Activated CD4-positive, alpha-beta T cell treated with anti-CD3 and anti-CD28 coated beads, Interleukin-2, amount 50 U/mL, for 48 hours (primary cell): ENCODE data around the gene HOMER1.
"Not testable (repeated sequence)": the region's sequence is repeated elsewhere in the genome, so short reads cannot be mapped to it uniquely, and the experiment has no call there.

ENCODE experiments used
- DNase-seq, 2 experiments: peaks; one replicate each; pipeline ENCODE4 v3.0.0-alpha.2; 2020

Gene HOMER1

DNA sequence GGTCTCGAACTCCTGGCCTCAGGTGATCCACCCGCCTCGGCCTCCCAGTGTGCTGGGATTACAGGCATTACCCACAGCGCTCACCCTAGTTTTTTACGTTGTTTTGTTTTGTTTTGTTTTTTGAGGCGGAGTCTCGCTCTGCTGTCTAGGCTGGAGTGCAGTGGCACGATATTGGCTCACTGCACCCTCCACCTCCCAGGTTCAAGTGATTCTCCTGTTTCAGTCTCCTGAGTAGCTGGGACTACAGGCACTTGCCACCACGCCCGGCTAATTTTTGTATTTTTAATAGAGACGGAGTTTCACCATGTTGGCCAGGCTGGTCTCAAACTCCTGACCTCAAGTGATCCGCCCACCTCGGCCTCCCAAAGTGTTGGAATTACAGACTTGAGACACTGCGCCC, 2.4 kb upstream of the HOMER1 start:
- DNase-seq, result not testable (repeated sequence)

DNA sequence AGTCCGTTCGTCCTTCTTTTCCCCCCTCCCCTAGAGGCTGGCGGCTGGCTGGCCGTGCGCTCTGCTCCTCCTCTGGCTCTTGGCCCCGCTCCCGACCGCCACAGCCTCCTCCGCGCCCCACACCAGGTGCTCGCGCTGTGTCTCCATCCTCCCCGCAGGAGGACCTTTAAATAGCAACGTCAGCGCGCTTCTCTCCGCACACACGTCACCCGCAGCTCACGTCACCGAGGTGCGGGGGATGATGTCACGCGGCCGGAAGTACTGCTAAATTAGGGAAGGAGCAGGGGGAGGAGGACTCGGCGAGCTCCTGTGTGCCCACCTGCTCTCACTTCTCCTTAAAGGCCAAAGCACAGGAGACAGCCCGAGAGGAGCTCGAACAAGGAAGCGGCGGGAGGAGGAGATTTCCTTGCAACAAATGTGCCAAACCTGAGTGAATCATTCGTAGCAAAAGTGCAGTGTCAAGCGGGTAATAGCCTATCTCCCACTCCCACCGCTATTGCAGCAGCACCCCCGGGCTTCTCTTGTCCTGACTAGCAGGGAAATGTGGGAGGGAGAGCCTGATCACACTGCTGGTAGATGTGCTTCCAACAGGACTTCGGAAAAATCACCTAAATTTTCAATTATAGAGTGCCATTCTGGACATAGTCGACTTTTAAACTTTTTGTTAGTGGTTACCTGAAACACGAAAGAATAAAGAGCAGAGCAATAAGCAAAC, 614 bp upstream of the HOMER1 start:
- DNase-seq, result peak; percentile 84 to 89

DNA sequence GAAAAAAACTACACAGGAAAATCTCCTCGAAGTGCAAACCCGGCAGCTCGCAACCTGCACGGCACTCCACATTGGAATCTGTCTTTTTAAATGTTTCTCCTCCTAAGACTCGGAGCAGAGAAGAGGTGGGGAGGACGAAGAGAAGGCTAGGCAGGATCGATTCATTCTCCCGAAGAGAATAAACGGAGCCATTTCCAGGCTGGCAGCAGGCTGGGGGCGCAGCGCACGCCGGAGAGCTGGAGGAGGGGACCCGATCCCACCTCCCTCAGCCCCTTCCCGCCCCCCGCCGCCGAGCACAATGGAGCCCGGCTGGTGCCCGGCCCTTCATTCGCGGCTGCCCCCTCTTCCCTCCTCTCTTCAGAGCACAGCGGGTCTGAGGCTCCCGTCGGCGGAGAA, 628 bp downstream of the HOMER1 start:
- DNase-seq, result no peak

DNA sequence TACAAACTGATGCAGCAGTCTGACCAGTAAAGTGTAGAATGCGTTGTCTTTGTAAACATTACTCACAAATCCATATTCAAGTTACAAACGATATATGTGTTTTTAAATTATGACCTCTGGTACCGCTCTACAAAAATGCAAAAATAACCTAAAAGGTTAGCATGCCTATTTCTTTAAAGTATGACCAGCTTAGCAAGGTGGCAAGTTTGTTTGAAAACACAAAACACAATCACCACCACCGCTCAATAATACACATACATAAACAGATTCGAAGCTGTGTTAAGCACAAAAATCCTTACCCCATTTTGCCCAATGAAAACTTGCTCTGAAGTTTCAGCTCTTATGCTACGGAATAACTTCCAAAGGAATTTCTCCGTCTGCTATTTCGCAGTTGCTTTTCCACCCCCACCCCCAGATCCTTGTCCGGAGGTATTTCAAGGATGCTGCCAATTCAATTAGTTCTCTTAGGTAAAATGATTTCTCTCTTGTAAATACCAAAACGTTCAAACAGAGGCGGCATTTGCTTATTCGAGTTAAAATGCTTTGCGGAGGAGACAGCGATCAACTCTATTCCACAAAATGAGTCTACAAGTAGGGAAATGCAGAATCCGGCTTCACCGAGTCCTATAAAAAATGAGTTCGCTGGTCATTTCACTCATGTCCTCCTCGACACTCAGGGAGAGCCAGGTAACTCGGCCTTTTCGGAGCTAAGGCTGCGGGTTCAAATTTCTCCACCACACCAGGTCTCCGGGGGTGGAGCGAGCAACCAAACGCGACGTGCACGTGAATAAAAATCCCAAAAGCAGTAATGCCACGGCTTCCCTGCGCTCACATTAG, 1.2 kb downstream of the HOMER1 start:
- DNase-seq, result peak in 1 of 2 experiments; percentile 20

DNA sequence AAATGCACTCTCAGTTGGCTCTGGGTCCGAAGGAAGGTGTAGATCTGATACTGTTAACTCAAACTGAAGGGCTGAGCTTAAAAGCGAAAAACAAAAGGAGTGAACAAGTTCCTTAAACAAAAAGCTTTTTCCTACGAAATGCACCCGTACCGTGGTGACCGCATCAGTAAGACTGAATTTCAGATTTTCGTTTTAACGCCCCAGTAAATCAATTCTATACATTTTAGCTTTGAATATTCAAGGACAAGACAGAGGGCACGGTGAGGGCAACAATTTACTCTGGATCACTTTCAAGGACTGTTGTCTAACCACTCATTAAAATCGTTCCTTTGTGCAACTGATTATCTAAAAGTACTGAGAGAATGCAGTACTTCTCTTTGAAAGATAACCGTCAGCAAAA, 1.9 kb downstream of the HOMER1 start:
- DNase-seq, result no peak

DNA sequence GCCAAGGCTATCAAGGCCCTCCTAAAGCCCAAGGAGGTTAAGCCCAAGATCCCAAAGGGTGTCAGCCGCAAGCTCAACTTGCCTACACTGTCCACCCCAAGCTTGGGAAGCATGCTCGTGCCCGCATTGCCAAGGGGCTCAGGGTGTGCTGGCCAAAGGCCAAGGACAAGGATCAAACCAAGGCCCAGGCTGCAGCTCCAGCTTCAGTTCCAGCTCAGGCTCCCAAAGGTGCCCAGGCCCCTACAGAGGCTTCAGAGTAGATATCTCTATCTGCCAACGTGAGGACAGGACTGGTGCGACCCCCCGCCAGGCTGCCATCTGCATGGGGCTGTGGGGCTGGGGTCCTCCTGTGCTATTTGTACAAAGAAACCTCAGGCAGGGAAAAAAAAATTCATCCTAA, 3.3 kb downstream of the HOMER1 start:
- DNase-seq, result no peak

DNA sequence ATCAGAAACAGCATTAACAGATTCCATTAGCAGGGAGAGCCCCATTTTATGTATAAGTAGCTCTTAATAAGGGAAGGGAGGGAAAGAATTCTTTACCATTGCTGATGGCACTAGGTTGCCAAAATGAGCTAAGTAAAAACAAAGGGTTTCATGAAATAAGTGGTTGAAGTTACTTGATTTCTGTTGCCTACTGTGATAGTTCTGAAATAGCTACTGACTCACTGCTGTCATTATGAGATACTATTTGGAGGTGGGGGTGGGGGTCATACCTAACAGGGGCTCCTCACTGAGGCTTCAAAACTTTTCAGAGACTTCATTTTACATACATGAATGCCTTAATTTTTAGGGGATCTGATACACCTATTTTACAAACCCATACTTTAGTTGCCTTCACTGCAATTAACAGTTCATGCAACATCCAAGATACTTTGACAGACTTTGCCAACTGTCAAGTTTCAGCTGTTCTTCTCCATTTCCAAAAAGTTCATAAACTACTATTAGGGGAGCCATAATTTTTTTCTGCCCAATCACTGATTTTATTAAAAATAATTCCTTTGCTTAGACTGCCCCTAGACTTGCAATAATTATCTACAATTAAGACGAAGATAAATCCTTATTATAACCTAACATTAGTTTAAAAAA, 4.6 kb downstream of the HOMER1 start:
- no peak for DNase-seq

DNA sequence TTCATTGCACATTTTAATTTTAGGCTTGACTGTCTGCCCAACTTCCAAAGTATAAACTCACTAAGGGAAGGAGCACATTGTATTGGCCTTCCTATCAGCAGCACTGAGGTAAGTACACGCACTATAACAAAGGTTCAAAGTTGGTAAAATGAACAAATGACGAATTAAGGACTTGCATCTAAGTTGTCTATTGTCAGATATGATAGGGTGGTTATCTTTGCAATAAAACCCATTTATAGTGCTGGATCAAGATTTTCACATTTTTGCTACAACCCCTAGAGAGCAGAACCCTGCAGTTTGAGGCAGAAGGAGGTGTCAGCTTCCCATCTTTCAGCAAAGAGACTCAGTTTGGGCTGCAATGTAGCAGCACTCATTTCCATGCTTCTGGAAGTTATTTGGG, 5.1 kb downstream of the HOMER1 start:
- DNase-seq, result no peak

DNA sequence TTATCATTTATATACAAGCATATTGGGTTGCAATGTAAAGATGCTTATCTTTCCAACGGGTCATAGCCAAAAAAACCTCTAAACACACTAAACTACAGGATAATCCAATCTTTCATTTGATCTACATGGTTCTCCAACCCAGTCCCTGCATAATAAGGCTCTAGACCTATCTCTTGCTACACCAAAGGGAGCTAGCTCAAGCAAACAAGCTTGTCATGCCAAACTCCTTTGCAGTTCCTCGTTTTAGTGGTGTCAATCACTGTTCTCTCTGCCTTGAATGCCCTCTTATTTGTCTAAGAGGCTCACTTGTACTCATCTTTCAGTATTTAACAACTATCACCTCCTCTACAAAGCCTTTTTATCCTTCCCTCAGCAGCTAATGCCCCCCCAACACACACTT, 5.6 kb downstream of the HOMER1 start:
- DNase-seq, result no peak

DNA sequence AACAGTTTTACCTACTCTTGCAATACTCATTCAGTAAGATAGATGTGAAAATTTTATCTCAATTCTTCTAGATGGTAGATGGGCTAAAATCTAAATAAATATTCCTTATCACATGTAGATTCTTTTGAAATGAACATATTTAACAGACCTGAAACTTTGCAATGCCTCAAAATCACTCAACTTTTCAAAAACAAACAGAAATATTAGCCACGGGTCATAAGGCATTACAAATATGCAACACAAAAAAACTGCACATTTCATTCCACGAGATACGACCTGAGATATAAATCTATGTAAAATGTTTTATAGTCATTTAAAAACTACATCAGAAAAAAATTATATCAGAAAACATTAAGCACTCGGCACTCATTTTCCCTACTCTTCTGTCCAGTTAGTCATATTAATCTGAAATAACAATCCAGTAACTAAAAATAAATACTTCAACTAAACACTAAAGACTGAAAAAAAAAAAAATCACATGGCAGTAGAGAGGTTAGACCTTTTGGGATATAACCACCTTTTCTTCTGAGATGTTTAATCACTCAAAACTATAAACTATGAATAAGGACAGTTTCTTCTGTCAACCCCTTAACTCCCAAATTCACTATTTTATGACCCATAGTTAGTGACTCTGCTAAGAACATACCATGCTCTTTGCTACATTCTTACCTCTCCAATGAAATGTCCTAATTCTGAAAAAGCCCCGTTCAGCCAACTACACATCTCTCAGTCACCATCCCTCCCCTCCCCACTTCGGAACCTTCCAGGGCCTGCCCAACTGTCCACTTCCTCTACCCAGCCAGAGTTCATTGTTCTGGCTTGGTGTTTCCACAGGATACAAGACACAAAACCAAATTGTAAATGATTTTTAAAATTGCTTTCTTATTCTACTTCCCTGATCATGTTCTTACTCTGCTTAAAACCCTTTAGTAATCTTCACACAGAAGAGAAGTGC, 6.4 kb downstream of the HOMER1 start:
- DNase-seq, result no peak

DNA sequence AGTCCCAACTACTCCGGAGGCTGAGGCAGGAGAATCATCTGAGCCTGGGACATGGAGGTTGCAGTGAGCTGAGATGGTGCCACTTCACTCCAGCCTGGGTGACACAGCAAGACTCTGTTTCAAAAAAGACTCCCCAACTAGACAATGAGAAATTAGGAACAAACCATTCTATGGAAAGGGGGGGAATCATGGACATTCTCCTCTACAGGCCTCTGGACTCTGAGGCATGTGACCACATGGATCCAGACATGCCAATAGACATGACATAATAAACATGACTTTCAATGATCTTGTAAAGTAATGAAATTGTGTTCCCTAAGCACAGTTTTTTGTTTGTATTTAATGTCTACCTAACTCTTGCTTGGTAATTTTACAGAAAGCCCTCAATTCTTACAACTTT, 8.8 kb downstream of the HOMER1 start:
- no peak for DNase-seq

DNA sequence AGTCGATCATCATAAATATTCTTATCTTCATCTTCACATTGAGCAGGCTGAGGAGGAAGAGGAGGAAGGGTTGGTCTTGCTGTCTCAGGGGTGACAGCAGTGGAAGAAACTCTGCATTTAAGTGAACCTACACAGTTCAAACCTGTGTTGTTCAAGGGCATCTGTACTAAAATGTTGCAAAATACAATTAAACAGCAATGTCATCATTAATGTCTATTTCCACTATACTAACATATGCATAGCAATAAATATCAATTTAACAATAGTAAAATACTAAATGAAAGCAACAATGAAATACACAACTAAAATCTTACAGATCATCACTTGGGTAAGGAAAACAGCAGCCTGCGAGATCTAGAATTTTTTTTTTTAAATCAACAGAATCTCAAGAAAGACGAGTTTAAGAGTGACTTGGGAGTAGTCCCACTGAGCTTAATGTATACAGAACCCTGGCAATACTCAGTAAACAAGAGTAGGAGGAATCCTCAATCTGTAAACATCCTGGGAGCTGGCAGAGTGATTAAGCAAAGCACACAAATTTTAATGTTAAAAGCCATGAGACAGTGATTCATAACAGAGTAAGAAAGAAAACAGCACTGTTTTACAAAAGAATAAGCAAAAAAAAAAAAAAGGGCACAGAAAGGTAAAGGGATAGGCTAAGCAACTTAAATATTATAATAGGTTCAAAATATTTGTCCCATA, 10.0 kb downstream of the HOMER1 start:
- no peak for DNase-seq

DNA sequence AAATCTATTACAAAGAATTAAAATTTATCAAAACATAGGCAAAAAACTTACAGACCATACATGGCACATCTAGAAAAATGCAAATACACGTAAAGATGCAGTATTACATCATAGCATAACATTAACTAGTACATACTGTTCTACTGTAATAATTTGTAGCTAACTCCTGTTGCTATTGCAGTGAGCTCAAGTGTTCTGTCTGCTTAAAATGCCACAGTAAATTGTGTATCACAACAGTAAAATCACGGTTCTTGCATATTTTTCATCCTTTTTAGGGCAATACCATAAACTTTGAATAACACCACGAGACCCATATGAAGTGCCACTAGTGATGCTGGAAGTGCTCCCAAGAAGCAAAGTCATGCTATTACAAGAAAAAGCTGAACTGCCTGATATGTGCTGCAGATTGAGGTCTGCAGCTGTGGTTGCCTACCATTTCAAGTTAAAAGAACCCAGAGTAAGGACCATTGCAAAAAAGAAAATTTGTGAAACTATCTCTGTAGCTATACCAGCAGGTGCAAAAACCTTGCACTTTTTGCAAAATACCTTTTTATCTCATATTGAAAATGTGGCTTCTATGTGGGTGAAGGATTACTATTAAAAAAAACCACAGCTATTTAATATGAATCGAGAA, 14.2 kb downstream of the HOMER1 start:
- no peak for DNase-seq

DNA sequence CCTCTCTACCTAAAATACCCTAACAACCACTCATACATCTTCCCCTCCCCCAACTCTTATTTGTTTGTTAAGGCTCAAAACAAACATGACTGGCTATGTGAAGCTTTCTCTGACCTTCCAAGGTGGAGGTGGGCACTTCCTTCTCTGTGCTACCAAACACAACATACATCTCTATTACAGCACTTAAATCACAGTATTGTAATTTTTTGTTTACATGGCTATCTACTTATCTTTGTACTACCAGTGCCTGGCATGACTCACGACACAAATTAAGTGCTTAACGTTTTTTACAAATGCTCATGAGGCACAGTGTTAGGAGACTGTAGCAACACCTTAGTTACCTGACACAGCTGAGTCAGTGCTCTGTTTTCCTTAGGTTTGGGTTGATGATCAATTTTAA, 18.6 kb downstream of the HOMER1 start:
- no peak for DNase-seq

DNA sequence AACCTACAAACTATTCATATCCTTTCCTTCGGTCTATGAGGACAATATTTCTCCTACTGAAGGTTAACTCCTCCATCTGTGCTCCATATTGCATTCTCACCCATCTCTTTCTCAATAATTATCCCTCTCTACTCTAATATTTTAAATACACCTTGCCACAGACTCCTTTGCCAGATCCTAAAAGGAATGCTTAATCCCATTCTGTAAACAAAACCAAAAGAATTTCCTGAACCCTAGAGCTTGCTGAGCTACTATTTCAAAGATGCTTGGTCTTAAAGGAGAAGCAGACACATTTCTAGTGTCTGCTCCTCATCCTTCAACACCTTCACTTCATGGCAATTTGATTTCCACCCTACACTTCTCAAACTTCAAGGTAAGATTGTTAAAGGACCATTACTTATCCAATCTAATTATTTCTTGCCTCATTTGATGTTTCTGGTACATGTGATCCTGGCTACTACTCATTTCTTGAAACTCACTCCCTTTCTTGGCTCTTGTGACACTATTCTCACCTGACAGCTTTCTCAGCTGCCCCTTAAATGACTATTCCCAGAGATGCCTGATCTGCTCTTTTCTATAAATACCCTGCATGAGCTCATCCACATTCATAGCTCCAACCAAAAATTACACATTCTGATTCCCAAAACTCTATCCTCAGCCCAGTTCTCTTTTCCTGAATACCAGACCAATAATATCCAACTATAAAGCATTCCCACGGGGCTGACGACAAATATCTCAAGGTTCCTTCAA, 20.2 kb downstream of the HOMER1 start:
- no peak for DNase-seq

DNA sequence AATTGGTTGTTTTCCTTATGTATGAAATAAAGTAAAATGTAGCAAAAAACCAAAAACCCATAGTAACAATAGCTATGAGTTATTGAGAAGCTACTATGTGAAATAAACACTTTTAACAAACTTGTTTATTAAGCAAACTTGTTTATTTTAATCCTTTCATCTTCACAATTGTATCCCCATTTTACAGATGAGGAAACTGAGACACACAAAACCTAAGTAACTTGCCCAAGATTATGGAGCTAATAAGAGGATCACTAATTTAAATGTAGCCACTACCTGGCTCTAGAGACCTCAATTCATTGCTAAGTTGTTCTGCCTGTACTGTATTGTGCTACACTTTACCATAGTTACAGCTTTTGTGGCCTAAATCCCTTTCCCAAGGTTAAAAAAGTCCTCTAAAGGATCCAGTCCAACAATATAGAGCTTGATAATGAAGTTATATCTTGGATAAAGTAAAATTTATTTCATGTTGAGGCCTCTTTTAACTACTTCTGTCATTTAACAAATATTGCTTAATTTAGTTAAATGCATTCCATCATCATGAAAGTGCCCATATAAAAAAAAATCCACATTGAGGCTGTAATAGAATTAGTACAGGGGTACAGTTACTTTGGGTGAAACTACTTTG, 22.1 kb downstream of the HOMER1 start:
- DNase-seq, result no peak

DNA sequence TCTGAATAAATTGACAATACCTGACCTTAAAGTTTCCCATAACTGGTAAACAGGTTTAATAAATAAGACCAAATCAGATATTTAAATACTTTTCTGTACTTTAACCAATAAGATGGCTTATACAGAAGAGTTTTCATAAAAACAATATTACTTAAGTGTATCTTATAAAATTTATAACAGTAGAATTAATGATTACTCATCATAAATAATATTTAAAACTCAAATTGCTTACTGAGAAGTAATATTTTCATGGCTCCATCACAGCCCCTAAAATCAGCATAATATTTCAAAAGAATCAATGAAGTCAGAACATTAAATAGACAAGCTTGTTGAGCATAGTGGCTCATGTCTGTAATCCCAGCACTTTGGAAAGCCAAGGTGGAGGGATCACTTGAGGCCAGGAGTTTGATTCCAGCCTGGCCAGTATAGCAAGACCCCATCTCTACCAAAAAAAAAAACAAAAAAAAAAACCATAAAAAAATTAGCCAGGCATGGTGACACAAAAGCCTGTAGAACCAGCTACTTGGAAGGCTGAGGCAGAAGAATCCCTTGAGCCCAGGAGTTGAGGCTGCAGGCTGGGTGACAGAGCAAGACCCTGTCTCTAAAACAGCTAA, 23.5 kb downstream of the HOMER1 start:
- DNase-seq, result no peak

DNA sequence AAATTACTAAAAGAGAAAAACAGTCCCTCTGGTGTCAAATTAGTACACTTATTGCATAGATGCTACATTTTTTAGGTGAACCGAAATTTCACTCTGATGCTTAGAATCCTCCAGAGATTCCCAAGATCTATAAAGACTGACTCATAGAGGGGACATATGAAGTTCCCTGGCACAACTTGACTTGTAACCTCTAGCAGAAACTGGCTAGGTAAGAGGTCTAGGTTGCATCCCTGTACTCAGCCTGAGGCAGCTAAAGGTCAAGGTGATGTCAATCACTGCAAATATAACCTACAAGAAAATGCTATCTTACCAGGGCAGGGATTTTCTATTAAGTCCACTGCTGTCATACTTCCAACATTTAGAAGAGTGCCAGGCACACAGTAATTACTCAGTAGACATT, 24.2 kb downstream of the HOMER1 start:
- no peak for DNase-seq

DNA sequence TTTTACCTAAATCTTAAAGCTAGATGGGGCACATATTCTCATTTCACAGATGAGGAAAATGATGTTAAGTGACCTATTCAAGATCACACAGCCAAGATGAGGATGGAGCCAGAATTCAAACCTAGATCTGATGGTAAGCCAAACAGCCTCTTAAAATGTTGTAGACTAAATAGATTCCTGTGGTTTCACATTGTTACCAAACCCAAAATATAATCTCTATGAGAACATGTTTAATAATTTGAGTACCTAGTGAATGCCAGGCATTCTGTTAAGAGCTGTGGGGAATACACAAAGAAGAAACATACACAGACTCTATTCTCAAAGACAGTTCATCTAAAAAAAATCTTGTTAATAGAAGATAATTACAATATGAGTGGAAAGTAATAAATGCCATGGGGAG, 25.2 kb downstream of the HOMER1 start:
- DNase-seq, result no peak

DNA sequence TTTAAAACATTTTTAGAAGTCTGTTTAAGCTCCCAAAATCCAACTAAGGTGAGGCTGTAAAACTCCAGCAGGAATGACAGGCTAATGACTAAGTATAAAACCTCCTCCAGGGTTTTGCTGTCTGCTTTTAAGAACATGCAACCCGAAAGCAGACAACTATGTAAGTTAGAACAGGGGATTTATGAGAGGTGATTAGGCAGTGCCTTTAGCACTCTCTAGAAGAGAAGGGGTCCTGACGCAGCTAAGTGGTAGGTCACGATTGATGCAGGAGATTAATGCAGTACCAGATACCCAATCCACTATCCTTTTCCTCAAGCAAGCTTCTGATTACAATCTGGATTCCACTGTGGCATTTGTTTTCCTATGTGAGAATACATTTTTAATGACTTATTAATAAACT, 25.9 kb downstream of the HOMER1 start:
- DNase-seq, result no peak
